Midbrain (tissue), 1 donor: Measurements from ENCODE around the gene TARS1.
A peak's percentile ranks its signal among the peaks of the same experiment; 100 is the strongest.

Source experiments
- DNase-seq: peaks from one replicate; lab custom pipeline; 2025; lab: John Stamatoyannopoulos, UW

The TARS1 gene

DNA sequence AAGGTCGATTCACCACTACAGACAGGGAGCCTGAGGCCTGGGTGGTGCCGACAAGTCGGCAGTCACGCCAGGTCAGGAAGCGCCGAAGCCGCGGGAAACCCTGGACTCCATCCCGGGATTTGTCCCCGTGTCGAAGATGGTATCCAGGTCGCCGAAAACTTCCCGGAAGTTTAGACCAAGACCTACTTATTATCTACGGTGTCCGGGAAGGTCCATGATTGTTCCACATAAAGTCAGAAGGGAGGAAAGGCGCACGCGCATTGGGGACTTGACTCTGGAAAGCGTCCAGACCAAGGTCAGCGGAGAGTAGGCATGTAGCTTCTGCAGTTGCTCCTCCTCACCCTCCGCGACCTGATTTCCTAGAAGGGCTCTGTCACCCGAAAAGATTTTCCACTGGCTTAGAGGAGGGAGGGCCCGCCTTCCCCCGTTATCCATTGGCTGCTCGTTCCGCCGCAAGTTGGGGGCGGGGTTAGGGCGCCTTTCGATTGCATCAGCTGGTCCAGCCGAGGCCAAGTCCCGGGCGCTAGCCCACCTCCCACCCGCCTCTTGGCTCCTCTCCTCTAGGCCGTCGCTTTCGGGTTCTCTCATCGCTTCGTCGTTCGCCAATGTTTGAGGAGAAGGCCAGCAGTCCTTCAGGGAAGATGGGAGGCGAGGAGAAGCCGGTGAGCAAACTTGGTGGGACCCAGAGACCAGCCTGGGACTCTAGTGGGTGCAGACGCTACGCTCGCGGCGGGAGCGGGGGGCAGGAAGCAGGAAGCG is at the start of gene TARS1:
TARS1 (plus strand) TSS at position 484 of the 759 bp plus-strand sequence; CDS start at position 606, 122 bp downstream.
- DNase-seq: peak; percentile 97

DNA sequence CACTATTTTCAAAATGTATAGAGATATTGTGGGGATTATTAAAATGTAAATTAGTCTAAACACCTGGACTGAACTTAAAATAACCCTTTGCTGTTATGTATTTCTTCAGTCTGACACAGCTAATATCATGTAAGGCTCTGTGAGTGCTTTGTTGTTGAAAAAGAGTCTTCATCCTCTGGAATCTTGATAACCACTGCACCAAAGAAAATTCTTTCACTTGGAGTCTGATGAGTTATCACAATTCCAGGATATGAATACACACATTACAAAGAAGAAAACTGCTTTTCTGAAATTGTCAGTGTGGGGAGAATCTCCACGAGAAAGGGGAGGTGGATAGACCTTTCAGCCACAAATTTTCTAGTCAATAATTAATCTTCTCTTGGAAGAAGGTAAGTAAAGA is 42.3 kb upstream of the TARS1 start:
- no peak for DNase-seq

DNA sequence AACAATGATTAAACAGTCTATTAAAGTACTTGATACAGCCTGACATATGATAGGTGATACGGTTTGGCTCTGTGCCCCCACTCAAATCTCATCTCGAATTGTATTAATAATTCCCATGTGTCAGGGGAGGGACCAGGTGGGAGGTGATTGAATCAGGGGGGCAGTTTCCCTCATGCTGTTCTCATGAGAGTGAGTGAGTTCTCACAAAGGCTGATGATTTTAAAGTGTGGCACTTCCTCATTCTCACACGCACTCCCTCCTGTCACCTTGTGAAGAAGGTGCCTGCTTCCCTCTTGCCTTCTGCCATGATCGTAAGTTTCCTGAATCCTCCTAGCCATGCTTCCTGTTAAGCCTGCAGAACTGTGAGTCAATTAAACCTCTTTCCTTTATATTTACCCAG is 40.1 kb upstream of the TARS1 start:
- no peak for DNase-seq

DNA sequence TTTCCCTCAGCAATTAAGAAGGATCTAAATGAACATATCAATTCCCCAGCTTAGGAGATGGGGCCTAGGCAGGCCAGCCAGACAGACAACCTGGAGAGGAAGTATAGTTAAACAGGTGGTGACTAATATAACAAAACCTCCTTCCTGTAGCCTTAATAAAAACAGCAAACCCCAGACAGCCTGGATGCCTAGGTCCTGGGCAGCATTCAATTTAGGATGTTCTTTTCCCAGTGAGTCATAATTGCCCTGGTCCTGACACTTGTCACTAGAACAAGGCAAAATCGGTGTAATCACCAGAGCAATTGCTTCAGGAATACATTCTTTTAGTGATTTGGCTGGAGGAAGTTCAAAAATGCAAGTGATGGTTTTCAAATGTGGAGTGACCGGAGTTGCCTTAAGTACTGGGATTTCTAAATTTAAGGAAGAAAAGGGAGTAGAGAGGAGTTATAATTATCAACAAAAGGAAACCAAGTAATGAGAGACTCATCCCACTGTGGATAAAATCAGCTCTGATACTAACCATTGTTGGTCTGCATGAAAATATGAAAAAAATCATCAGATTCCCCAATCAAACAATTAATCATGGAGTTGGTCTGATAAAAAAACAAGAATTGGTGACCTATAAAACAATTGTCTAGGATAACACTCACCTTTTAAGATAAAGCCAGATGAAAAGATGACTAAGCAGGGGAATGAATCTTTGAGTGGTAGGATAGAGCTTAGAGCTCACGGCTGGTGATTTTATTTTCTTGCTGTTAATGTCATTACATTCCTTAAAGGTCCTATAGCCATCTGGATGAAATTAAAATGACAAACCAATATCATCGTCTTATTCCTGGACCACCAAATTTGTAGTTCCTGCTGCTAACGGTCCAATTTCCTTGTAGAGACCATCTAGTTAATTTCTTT is 39.0 kb upstream of the TARS1 start:
- DNase-seq: no peak

DNA sequence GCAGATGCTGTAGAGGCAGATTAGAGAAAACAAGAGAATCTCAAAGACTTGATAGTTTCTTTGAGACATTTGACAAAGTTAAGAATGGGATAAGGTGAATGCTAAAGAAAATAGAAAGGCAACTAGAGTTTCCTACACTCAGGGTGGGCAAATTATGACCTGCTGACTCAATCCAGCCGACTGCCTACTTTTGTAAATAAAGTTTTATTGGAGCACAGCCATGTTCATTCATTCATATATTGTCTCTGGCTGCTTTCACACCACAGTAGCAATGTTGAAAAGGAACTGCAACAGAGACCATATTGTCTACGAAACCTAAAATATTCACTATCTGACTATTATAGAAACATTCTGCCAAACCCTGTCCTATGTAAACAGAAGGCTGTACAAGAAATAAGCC is 37.6 kb upstream of the TARS1 start:
- DNase-seq: no peak

DNA sequence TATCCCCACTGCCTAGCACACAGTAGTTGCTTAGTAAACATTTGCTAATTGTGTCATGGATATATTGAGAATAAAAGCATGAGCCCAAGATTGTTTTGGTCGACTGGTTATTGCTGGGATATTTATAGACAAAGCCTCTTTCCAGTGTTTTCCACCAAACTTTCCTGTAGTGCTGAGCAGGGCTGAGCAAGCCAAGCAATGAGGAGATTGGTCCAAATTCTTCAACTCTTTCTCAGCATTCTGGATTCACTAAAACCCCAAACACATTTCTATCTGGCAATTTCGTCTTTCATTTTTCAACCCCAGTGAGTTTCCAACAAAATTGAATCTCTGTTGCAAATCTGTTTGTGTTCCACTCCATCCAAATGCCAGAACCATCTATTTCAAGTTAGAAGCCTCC is 31.9 kb upstream of the TARS1 start:
- no peak for DNase-seq

DNA sequence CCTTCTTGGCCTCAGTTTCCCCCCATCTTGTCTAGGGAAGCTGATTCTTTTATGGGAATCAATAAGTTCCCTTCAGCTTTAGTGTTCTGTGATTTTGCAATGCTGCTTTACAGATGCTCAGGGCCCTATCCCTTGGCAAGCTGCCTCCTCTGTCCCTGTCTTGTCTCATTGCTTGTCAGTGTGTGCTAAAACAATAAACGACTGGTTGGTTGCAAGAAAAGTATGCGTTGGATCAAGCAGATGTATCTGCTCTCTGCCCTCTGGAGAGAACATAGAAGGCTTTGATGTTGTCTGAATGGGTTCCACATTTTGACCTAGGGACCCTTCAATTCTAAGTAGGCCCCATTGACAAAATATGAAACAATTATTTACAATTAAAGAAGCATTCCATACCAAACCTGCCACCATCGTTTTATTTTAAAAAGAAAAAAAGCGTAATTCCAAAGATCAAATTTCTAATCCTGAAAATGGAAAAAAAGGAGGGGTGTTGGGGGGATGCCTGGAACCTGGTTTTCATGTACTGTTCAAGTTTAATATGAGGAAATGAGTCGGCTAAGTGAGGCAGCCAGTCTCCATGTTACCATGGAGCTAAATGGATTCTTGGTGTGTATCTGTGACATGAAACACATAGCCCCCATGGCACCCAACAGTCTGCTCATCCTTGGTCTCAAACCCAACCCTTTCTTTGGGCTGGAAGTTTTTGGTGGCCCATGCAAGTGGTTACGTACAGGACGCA is 31.2 kb upstream of the TARS1 start:
- DNase-seq: no peak

DNA sequence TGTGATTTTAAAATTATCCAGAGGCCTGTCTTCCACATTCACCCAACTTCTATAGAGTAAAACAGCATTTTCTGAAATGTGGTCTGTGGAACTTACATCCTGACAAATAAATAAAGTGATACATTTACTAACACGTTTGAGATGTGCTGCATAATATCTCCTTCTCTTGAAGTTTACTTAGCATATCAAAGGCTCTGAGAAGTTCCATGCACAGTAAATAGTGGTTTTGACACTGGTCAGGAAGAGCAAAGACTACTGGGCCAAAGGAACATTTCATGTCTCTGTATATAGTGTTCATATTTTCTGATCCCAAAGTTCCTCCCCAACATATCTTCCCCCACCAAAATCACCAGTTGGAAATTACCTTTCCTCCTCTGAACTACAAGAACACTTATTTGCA is 30.5 kb upstream of the TARS1 start:
- no peak for DNase-seq

DNA sequence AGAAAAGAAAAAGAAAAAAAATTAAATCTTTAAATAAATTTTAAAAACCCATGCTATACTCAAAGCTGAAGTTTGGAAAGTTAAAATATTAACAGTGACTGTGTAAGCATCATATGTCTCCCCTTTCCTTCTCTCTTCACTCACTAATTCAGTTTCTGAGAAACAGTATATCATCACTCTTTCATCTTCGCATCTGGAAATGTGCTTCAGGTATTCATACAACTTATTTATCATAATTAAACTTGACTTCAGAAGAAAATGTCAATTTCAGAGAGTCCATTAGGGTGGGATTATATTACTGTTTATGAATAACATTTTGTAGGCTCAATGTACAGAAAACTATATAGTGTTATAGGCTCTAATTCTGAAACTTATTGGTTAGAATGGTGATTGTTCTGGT is 29.3 kb upstream of the TARS1 start:
- no peak for DNase-seq

DNA sequence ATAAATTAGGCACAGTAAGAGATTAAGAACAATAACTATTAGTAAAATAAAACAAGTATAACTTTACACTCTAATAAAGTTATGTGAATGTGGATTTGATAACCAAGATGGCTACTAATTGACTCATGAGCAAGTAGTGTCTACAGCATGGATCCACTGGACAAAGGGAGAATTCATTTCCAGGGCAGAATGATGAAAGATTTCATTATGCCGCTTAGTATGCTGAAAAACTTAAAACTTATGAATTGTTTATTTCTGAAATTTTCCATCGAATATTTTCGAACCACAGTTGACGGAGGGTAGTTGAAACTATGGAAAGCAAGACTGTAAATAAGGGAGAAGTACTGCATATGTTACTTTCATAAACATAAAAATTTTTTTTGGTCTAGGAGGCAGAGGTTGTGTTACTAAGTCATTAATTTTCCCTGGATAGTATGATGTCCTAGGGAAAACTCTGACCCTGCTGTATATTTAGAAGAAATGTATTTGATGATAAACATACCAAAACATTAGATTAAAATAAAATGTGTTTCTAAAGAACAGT is 24.9 kb upstream of the TARS1 start:
- DNase-seq: no peak

DNA sequence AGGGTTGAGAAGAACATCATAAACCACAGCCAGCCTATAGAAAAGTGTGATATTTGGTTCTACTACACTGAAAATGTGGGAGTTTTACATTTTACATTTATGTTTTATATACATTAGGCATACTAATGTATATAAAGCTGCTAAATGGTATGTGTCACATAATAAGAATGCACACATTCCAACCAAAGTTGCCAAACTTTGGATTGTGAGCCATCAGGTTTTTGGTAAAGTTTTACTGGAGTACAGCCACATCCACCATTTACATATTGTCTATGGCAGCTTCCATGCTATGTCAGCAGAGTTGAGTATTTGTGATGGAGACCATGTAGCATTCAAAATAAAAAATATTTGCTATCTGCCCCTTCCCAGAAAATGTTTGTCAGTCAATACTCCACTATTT is 23.1 kb upstream of the TARS1 start:
- DNase-seq: no peak

DNA sequence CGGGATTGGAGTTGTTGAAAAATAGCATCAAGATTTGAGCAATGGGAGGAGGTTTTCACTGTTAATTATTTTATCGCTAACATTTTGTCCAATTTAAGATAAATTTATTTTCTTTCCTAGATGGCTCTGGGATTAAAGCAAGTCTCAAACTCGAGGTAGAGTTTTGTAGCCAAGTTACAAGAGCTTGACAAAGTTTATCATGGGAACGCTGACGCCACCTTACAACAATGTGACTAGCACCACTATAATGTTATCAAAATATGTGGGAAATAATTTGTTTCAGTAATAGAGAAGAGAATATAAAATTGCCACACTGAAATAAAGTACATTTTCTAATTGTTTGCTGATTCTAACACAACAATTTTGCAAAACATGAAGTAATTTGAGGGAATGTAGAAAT is 19.8 kb upstream of the TARS1 start:
- no peak for DNase-seq

DNA sequence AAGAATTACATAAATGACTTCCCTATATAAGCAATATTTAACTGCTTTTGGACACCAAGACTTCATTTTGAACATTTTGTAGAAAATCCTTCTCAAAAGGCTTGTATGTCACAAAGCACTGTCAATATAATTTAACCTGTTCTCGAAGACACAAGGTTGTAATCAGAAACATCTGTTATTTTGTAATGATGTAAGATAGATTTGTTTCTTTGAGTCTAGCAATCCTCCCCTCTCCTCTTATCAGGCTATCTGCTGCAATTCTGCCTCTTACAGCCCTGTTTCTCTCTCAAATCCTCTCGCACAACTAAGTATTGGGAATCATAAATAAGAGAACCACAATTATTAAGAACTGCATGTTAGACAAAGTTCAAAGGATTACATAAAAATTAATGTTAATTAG is 18.6 kb upstream of the TARS1 start:
- DNase-seq: no peak

DNA sequence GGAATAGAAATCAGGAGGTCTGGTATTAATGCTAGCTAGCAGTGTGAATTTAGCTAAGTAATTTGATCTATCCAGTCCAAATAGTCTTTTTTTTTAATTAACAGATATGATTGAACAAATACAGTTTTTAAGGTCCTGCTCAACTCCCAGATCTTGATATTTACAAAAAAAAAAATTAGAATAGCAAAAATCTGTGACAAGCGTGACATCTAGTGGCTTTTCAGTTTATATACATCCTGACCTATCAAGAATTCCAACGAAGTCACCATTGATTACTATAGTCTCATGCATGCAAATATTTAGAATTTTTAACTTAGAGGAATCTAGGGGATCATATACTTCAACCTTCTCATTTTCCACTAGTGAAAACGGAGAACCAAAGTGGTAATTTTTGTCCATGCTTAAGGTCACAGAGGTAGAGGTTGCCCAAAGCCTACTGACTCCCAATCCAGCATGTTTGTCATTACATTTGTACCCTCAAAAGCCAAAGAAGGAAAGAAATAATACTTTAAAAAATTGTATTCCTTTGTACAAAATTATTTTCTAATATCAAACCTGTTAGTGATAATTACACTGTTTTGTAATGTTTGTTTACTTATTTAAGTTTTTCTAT is 17.6 kb upstream of the TARS1 start:
- peak; percentile 12 for DNase-seq

DNA sequence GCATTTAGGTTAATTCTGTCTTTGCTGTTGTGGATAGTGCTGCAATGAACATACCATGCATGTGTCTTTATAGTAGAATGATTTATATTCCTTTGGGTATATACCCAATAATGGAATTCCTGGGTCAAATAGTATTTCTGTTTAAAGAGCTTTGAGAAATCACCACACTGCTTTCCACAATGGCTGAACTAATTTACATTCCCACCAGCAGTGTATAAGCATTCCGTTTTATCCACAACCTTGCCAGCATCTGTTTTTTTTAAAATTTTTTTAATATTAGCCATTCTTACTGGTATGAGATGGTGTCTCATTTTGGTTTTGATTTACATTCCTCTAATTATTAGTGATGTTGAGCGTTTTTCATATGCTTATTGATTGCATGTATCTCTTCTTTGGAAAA is 15.5 kb upstream of the TARS1 start:
- no peak for DNase-seq

DNA sequence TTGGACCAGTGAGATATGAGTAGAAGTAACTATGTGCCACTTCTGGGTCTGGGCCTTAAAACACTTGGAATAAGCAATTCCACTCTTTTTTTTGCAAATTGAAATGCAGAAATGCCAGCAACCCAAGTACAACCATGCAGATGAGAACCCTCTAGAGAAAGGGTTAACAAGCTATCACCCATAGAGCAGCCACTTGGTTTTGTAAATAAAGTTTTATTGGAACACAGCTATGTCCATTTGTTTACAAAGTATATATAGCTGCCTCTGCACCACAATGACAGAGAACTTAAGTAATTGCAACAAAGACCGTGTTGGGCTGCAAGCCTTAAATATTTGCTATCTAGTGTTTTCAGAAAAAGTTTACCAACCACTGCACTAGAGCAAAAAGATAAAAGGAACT is 9.8 kb upstream of the TARS1 start:
- DNase-seq: no peak

DNA sequence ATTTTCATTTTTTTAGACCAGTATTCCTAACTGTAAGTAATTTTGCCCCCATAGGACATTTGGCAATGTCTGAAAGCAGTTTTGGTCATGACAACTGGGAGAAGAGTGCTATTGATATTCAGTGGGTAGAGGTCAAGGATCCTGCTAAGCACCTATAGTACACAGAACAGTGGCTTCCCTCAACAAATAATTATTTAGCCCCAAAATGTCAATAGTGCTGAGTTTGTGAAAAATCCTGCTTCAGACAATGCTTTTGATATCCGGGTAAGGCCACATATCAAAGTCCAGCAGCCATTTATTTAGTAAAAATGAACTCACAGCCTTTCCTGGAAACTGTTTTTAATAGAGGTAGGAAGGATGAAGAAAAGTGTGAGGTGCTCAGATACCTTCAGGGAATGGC is 8.1 kb upstream of the TARS1 start:
- no peak for DNase-seq

DNA sequence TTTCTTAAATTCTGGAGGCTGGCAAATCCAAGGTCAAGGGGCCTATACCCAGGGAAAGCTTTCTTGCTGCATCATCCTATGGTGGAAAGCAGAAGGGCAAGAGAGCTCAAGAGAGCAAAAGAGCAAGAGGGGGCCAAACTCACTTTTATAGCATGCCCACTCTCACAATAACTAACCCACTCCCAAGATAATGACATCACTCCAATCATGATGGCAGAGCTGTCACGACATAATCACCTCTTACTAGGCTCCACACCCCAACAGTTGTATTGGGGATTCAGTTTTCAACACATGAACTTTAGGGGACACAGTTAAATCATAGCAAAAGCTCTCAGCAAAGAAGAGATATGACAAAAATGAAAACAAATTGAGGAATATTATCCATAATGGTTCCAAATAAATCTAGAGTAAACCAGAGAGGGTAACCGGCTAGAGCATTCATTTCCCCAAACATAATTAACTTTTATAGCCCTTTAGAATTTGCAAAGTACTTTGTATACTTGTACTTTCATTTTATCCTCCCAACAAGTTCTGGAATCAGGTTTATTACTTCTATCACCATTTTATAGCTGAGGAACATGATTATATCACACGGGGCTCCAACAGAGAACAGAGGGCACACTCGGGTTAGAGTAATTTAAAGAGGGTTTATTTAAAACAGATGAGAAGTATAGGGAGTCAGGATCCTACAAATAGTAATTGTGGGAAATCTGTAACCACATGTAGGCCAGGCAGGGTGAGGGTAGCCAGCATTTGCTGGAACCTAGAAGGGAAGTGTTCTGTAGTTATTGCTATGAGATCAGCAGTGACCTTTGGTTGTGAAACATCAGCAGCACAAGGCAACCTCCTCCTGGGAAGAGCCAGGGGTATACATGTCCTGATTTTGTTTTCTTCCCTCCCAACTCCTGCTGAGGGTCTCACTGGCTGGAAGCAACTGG is 7.2 kb upstream of the TARS1 start:
- DNase-seq: no peak

DNA sequence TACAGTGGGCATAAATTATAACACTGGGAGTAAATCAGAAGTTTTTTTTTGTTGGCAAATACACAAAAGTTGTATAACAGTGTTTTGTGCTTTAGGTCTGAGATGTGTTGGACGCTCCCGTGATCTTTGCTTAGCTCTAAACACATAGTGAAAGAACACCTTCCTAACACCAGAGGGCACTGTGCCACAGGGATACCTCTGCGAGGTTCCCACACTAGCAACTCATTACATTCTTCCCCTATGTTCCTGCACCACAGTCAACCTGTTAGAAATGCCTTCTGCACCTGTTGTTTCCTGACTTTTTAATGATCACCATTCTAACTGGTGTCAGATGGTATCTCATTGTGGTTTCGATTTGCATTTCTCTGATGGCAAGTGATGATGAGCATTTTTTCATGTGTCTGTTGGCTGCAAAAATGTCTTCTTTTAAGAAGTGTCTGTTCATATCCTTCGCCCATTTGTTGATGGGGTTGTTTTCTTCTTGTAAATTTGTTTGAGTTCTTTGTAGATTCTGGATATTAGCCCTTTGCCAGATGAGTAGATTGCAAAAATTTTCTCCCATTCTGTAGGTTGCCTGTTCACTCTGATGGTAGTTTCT is 4.8 kb upstream of the TARS1 start:
- peak; percentile 79 for DNase-seq

DNA sequence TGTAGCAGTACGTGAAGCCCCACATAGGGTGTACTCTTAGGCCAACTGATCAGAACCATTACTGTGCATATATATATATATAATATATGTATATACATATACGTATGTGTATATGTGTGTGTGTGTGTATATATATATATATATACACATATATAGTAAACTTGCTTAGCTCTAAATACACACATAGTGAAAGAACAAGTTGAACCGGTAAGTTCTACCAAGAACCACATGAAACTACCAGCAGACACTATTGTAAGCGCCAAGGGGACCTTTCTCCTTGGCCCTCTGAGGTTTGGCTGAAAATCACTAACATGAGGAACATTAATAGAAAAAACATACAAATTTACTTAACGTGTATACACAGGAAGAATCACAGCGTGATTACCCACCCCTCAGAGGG is 1.8 kb upstream of the TARS1 start:
- no peak for DNase-seq
